NOMO-1 treated with DMSO at 0.1 percent for 48 hours (cell line): ENCODE measurements around the gene BRPF1.
A peak's percentile ranks its signal among the peaks of the same experiment; 100 is the strongest.

Source experiments
- DNase-seq: peaks from one replicate; lab custom pipeline; 2025; ENCODE audit not compliant: unreplicated experiment; lab: John Stamatoyannopoulos, UW

The BRPF1 gene

DNA sequence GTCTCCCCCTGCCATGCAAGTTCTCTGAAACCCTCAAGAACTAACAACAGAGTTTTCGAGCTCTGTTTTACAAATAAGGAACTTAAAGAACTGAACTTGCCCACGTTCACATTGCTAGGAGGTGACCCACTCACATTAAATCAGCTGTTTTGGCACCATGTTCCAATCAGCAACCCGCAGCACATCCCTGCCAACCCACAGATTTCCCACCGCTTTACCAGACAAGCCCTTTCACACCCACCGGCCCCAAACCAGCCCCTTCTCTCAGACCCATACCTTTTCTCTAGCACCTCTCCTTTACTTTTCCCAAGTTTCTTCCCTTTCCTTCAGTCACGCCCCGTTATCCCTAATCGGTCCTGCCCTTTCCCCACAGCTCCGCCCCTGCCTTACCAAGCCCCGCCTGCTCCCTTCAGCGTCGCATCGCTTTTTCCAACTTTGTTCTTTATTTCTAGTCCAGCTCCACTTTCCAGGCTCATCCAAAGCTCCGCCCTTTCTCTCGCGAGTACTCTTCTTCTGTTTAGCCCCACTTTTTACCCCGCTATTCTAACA is 804 bp upstream of the BRPF1 start:
- no peak for DNase-seq

DNA sequence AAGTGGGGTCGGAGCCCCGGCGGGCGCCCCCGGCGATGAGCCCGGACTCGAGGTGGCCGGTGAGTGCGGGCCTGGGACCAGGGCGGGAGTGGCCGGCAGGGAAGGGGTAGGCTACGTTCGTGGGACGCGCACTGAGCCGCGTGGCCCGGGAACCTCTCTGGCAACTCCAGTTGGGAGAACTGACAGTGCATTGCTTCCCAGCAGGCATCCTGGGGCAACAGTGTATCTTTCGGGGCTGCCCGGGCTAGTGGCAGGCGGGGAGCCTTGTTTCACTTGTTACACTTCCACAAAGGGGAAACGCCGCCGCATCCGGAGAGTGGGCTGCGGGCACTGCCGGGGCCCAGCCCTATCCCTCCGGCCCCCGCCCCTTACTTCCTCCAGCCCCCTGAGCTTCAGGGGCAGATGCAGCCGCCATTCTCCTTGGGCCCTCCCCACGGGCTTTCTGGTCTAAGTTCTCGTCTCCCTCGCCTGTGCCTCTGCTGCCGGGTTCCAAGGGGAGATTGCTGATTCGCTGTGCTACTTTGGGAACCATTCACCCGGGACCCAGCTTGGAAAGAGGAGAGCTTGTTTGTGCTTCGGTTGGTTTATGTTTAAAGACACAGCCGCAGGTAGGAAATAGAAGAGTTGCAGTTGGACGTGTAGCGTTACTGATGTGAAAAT is 675 bp downstream of the BRPF1 start:
- peak; percentile 44 for DNase-seq

DNA sequence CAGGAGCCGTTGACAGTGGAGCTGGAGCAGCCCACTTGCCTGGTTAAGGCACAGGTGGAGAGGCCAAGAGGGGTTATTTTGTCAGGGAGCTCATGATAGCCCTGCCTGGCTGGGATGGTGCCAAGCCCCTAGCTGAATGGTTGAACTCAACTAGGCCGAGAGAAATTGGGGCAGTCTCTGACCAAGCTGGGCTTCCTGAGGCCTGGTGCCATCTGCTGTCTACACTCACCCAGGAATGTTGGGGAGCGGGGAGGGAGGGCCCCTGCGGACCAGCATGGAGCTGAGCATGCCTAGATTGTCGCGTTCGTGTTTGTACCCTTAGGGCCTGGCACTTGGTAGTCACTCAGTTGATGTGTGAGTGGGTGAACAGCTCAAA is 1.2 kb downstream of the BRPF1 start:
- DNase-seq: no peak

DNA sequence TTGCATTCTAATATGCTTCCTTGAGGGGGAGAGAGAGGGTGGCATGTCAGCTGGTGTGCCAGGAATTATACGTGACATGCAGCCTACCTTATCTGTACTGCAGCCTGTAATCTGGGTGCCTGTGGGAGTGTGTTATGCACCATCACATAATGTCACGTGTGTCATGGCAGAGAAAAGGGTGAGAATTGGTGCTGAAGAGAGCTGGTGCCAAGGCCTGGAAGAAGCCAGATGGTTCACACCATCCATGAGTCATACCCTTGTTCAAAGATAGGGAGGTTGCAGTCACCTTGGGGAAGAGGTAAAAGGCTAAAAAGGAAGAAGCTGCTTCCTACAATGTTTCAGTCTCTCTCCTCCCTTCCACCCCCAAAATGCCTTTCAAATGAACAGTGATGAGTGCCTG is 5.3 kb downstream of the BRPF1 start:
- DNase-seq: no peak

DNA sequence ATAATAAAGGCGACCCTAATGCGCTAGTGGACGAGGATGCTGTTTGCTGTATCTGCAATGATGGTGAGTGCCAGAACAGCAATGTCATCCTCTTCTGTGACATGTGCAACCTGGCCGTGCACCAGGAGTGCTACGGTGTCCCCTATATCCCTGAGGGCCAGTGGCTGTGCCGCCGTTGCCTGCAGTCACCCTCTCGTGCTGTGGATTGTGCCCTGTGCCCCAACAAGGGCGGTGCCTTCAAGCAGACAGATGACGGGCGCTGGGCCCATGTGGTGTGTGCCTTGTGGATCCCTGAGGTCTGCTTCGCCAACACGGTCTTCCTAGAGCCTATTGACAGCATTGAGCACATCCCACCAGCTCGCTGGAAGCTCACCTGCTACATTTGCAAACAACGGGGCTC is 7.6 kb downstream of the BRPF1 start:
- no peak for DNase-seq

DNA sequence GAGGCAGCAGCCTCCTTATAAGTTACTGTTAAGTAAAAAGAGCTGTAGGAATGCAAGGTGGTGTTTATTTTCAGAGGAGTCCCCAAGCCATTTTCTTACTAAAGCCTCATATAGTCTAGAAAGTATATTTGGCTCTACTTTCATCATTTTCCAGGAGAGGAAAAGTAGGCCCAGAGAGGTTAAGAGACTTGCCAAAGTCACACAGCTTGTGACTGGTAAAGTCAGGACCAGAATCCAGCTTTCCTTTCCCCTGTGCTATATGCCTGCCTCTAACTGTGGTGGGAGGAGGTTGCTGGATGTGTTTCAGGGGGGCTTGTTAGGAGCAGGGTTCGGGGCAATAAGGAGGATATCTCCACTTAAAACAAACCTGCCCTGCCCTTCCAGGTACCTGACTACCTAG is 11.0 kb downstream of the BRPF1 start:
- DNase-seq: no peak

DNA sequence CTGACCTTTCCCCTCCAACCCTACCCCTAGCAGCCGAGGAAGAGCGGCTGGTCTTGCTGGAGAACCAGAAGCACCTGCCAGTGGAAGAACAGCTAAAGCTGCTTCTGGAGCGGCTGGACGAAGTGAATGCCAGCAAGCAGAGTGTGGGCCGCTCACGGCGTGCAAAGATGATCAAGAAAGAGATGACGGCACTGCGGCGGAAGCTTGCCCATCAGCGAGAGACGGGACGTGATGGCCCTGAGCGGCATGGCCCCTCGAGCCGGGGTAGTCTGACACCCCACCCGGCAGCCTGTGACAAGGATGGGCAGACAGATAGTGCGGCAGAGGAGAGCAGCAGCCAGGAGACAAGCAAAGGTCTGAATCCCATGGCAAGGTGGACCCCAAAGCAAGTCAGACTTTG is 12.0 kb downstream of the BRPF1 start:
- DNase-seq: no peak

DNA sequence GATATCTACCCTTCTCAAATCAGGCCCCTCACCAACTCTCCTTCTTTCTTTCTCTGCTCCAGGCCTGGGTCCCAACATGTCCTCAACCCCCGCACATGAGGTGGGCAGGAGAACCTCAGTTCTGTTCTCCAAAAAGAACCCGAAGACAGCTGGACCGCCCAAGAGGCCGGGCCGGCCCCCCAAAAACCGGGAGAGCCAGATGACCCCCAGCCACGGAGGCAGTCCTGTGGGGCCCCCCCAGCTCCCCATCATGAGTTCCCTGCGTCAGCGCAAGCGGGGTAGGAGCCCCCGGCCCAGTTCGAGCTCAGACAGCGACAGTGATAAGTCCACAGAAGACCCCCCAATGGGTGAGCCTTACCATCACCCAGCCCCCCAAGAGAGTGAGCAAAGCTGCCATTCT is 12.6 kb downstream of the BRPF1 start:
- no peak for DNase-seq

DNA sequence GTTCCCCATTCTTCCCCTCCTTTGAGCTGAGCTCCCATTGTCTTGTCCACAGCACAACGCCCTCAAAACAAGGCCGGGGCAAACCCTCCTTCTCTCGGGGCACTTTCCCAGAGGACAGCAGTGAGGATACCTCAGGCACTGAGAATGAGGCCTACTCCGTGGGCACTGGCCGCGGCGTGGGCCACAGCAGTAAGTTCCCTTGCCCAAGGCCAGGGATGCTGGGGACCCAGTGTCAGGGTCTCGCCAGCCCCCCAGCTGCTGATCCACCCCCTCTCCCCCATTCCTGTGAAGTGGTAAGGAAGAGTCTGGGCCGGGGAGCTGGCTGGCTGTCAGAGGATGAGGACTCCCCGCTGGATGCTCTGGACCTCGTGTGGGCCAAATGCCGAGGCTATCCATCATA is 14.0 kb downstream of the BRPF1 start:
- no peak for DNase-seq

DNA sequence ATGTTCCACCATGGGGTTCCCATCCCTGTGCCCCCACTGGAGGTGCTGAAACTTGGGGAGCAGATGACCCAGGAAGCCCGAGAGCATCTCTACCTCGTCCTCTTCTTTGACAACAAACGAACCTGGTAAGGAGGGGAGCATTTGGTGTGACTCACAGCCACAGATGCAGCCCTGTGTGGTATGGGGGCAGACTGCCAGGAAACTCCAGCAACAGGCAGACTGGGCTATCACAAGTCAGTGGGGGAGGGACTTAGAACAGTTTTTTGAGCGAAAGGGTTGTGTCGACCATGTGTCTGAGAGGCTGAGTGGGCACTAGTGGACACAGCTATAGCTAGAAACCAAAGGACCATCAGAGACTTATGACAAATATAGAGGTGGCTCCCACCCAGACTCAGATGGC is 14.8 kb downstream of the BRPF1 start:
- no peak for DNase-seq

DNA sequence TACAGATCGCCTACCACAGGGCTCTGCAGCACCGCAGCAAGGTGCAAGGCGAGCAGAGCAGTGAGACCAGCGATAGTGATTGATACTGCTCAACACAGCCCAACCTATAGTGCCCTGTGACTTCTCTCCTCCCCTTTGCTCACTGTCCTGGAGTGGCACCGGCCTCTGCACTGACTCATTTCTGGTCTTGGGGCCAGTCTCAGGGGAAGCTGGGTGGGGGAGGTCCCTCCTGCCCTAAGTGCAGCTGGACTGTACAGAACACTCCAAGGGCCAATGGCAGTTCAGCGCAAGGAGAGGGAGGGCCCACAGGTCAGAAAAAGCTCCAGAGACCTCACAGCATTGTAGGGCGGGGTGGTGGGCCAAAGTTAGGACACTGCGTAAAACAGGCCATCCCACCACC is 15.7 kb downstream of the BRPF1 start:
- no peak for DNase-seq

DNA sequence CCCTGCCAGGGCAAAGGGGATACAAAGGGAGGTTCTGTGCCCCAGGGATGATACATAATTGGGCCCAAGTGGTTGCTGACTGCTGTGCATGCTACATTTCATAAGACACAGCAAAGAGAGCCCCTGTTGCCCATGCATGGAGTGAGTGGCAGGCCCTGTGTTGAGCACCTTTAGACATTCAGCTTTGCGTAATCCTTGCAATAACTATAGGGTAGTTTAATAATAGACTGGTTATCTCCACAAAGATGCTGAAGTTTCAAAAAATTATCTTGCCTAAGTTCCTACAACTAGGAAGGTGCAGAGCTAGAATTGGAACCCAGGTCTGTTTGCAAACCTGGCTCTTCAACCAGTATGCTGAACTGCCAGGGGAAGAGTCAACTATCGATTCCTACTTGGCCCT is 16.5 kb downstream of the BRPF1 start:
- DNase-seq: no peak

DNA sequence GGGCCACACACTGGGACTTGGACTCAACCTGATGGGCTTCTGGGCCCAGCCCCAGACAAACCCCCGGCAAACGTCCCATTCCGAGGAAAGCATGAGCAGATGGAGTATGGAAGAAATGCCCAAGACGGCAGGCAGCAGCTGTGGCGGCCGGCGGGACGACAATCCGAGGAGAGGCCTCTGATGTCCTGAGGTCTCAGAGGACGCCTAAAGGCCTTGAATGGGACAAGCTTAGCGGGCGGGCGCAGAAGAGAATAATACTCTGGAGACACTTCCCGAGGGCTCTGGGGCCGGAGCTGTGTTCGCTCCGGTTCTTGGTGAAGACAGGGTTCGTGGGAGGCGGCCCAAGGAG is 17.7 kb downstream of the BRPF1 start:
- no peak for DNase-seq

DNA sequence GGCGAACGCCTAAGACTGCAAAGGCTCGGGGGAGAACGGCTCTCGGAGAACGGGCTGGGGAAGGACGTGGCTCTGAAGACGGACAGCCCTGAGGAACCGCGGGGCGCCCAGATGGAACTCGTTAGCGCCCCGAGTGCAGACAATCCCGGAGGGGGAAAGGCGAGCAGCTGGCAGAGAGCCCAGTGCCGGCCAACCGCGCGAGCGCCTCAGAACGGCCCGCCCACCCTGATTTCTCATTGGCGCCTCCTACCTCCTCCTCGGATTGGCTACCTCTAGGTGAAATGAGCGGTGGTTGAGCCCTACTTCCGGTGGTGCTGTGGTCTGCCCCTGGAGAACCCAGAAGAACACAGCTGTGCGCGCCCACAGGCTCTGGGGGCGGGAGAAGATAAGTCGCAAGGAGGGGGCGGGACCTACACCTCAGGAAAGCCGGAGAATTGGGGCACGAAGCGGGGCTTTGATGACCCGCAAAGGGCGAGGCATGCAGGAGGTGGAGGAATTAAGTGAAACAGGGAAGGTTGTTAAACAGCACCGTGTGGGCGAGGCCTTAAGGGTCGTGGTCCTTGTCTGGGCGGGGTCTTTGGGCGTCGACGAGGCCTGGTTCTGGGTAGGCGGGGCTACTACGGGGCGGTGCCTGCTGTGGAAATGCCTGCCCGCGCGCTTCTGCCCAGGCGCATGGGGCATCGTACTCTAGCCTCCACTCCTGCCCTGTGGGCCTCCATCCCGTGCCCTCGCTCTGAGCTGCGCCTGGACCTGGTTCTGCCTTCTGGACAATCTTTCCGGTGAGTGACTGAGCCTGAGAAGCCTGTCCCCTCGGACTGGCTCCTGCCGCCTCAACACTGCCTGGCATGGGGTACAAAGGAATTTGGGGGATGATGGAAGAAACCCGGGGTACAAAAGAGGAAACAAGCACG is 18.4 kb downstream of the BRPF1 start, which contains the start of gene OGG1:
Gene OGG1, plus strand, starts transcription at position 308 of the 911 bp plus-strand sequence. Its CDS starts 335 bp downstream, at position 643.
- peak; percentile 99 for DNase-seq

DNA sequence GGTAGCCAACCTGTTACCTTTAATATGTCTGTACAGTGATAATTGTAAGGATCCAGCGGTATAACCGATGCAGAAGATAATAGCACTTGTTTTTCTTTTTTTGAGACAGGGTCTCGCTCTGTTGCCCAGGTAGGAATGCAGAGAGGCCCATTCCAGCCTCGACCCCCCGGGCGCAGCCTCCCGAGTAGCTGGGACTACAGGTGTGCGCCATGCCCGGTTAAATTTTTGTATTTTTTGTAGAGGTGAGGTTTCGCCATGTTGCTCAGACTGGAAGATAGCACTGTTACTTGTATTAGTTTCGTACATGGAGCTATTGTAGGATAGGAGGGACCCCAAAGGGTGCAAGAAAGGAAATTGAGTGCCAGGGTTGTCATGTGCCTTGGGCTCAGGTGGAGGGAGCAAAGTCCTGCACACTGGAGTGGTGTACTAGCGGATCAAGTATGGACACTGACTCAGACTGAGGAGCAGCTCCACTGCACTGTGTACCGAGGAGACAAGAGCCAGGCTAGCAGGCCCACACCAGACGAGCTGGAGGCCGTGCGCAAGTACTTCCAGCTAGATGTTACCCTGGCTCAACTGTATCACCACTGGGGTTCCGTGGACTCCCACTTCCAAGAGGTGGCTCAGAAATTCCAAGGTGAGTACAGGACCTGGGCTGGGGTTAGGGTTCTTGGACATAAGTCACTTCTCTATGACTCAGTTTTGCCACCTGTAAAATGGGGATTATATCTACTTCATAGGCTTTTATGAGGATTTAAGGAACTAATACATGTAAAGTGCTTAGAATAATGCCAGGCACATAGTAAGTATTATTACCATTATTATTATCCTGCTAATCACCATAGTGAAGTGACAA is 19.2 kb downstream of the BRPF1 start:
- DNase-seq: no peak

DNA sequence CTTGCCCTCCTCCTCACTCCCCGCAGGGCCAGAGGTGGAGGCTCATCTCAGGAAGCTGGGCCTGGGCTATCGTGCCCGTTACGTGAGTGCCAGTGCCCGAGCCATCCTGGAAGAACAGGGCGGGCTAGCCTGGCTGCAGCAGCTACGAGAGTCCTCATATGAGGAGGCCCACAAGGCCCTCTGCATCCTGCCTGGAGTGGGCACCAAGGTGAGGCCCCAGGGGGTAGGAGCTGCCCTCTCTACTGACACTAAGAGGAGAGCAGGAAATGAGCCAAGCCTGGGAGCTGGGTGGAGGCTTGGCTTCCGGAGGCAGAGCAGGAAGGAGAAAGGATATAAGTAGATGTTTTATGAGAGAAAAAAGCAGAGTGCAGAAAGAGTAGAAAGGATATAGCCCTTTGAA is 23.1 kb downstream of the BRPF1 start:
- no peak for DNase-seq

DNA sequence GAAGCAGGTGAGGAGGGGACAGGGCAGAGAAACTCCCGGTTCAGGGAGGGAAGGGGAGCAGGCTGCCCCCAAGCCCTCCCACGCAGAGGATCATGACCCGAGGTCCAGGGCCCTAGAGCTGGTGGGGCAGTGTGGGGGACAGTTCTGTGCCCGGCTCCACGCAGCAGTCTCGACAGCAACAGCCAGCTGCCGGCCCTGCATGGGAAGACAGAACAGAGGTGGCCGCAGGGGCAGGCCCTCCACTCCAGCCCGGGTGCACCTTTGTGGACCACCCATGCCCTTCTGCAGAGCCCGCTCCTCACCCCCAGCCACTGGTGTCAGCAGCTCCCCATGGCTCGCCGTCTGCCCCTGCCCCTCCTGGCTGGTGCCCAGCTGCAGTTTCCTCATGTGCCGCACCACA is 25.9 kb downstream of the BRPF1 start:
- no peak for DNase-seq

DNA sequence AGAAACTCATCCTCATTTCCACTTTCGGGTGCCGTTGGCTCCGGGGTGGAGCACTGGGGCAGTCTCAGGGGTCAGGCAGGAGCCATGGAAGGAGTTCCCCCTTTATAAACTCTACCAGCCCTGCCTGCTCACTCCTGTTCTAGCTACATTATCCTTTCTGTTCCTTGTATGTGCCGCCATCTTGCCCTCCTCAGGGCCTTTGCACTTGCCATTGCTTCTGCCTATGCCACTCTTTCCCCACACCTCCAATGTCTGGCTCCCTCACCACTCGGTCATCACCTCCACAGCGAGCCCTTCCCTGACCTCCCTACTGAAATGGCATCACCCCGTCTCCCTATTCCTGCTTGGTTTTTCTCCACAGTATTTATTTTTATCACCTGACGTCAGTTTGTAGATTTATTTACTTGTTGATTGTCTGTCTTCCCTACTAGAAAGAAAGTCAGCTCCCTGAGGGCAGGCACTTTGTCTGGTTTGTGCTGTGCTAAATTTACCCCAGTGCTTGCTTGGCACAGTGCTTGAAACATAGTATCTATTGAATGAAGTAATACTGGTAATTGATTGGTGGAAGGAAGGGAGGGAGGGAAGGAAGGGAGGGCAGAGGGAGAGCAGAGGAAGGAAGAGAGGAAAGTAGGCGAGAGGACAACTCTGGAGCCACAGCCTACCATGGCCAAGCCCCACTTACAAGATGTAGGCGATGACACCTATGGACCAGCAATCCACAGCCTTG is 29.4 kb downstream of the BRPF1 start:
- DNase-seq: no peak

DNA sequence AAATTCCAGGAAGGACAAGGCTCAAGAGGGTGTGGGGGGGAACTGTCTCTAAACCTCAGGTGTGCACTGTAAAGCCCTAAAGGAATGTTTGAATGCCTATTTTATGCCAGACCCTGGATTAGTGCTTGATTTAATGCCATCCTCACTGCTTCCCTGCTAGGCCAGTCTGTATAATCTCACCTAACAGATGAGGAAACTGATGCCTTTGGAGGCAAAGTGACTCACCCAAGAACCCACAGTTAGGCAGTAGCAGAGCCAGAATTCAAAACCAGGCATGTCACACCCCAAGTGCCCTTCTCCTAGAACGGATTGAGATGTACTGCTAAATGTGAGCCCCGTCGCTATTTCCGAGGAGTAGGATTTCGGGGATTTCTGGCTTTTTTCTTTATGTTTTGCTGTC is 30.4 kb downstream of the BRPF1 start:
- no peak for DNase-seq

DNA sequence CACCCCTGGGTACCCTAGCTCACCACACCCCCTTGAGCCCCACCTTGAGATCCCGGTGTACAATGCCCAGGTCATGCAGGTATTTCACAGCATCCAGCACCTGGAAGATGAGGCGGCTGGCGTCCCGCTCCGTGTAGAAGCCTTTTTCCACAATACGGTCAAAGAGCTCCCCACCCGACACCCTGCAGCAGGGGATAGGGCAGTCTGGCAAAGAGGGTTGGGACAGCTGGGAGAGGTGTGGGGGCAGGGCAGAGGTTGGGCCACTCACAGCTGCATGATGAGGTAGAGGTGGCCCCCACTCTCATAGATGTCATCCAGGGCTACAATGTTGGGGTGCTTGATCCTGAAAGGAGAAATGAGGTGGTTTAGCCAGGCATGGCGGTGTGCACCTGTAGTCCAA is 31.3 kb downstream of the BRPF1 start:
- no peak for DNase-seq

DNA sequence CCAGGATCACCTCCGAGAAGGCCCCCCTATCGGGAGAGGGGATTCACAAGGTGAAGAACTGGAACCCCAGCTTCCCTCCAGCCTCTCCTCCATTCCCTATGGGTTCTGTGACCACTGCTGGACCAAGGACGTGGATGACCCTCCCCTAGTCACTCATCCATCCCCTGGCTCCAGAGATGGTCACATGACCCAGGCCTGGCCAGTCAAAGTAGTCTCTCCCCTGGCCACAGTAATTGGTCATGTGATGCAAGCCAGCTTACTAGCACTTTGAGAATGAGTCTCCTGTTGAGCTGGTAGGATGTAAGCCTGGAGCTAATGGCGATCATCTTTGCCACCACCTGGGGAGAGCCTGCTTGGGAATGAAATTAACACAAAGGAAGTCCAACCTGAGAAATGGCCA is 34.3 kb downstream of the BRPF1 start:
- no peak for DNase-seq
